Right cardiac atrium (tissue), 5 donors: ENCODE data around the gene RNF20. TPM values are rescaled to one million over a fixed set of nuclear protein-coding genes. Genes with fewer than 3 reads are reported as not detected.
A peak's percentile ranks its signal among the peaks of the same experiment; 100 is the strongest.
"Not testable (repeated sequence)": the region's sequence is repeated elsewhere in the genome, so short reads cannot be mapped to it uniquely, and the experiment has no call there.

Experiments used
- ATAC-seq, 2 donors: fragments of 200-7000 bp; cut with Tn5 transposase; one replicate each; pipeline versions ENCODE4 v1.8.0 to v1.9.1; 2020; ENCODE audit warnings: moderate library complexity in 2 of 2, mild to moderate bottlenecking in 1 of 2
- DNase-seq, 3 donors: peaks; one replicate each; pipeline ENCODE4 v3.0.0-alpha.2; 2020
- H3K27ac ChIP-seq: one replicate; pipeline ENCODE4 v1.5.1; 2013; ENCODE audit warnings: mild to moderate bottlenecking, low read length, control low read depth, moderate library complexity
- H3K27me3 ChIP-seq: one replicate; pipeline ENCODE4 v1.6.1; 2013; ENCODE audit not compliant: control insufficient read depth, insufficient read depth
- H3K4me1 ChIP-seq: one replicate; pipeline ENCODE4 v1.6.1; 2013; ENCODE audit warnings: low read length; ENCODE audit not compliant: control insufficient read depth, insufficient read depth
- H3K4me3 ChIP-seq: one replicate; pipeline ENCODE4 v1.5.1; 2013; ENCODE audit warnings: low read length, control low read depth
- H3K9me3 ChIP-seq: one replicate; pipeline ENCODE4 v1.6.1; 2013; ENCODE audit warnings: low read length; ENCODE audit not compliant: control insufficient read depth
- WGBS: extraction: QIAGEN DNeasy Blood & Tissue Kit; methylation state at CpG from one replicate; pipeline ENCODE4 v1.1.7; 2013; 5-methylcytosine and 5-hydroxymethylcytosine counted together
- intact Hi-C, 4 donors: fragments of 100-400 bp; cut with DNase I; formaldehyde crosslinking; loops; one replicate each; pipeline versions ENCODE4 v1.11.0 to v1.14.0; 2022 to 2023
- polyA plus RNA-seq: library from polyadenylated mRNA; stranded (reverse); fragments of 200-250 nt; gene quantifications from one replicate; pipeline ENCODE4 v1.2.3, GENCODE V29; 2013
- total RNA-seq, 4 donors: library from RNA; stranded (reverse); fragmentation: NEBNext Ultra II Directional; extraction: Animal tissue kit (Norgen Biotek cat#: 25700); gene quantifications; one replicate each; pipeline ENCODE4 v1.2.1, GENCODE V29; 2021
- donor health status: healthy with polysubstance abuse.
- donor health status: DM: no; HTN: yes; CAD: no.
- donor health status: DM: no; HTN: no; CAD: no.
- donor health status: DM: no; HTN: yes; CAD: no; lungs with severe emphysema.
- donor health status: DM: yes; HTN: yes; CAD: no.

Gene RNF20
- total and polyA plus RNA-seq, 5 donors: 17.9 to 59.5 (median 50.1) TPM

- no peak overlapping the region for H3K4me3 ChIP-seq
- intact Hi-C loops: no loop called here
- H3K9me3 ChIP-seq: no peaks in the 10 kb centered on the region
- no peak for ATAC-seq
- DNase-seq: no peak
- WGBS: 69% methylated on average over 6 of the region's 6 CpGs
- no peaks in the 10 kb centered on the region for H3K27me3 ChIP-seq
- peaks cover 6% of the 10 kb centered on the region for H3K4me1 ChIP-seq
- no peak overlapping the region for H3K27ac ChIP-seq
Measured at GRCh38 chr9:101510459-101510858, 23.2 kb upstream of the RNF20 start.

GRCh38 chr9:101511009-101511408, 22.6 kb upstream of the RNF20 start:
- no peak for DNase-seq
- Histone ChIP-seq H3K4me3 (no peak overlapping the region), H3K4me1 (peaks cover 6% of the 10 kb centered on the region), H3K27ac (no peak overlapping the region), H3K27me3 (no peaks in the 10 kb centered on the region), H3K9me3 (no peaks in the 10 kb centered on the region)
- no peak for ATAC-seq
- 93% methylated on average over 2 of the region's 2 CpGs for WGBS
- intact Hi-C loops: no loop called here

- ATAC-seq (no peak), DNase-seq (peak in 2 of 3 donors; percentile 26 to 29)
- 41% methylated on average over 3 of the region's 3 CpGs for WGBS
- Histone ChIP-seq H3K9me3 (no peaks in the 10 kb centered on the region), H3K4me3 (no peak overlapping the region), H3K4me1 (peaks cover 6% of the 10 kb centered on the region), H3K27ac (no peak overlapping the region), H3K27me3 (no peaks in the 10 kb centered on the region)
- intact Hi-C loops: no loop called here
Measured at GRCh38 chr9:101512116-101512515, 21.5 kb upstream of the RNF20 start.

- Histone ChIP-seq H3K27ac (peak overlapping the region; percentile 56), H3K27me3 (no peaks in the 10 kb centered on the region), H3K9me3 (no peaks in the 10 kb centered on the region), H3K4me1 (peaks cover 6% of the 10 kb centered on the region), H3K4me3 (no peak overlapping the region)
- no peak for DNase-seq
- intact Hi-C loops: no loop called here
- peak in 1 of 2 donors; percentile 72 for ATAC-seq
Measured at GRCh38 chr9:101513351-101513750, 20.3 kb upstream of the RNF20 start.

- Histone ChIP-seq H3K4me1 (peaks cover 4% of the 10 kb centered on the region), H3K27ac (peak overlapping the region; percentile 57), H3K4me3 (no peak overlapping the region), H3K9me3 (no peaks in the 10 kb centered on the region), H3K27me3 (no peaks in the 10 kb centered on the region)
- ATAC-seq: peak; percentile 14 to 65
- no peak for DNase-seq
- intact Hi-C loops: no loop called here
- 12% methylated on average over 2 of the region's 2 CpGs for WGBS
Measured at GRCh38 chr9:101514071-101514470, 19.6 kb upstream of the RNF20 start.

- no peaks in the 10 kb centered on the region for H3K27me3 ChIP-seq
- ATAC-seq (no peak), DNase-seq (no peak)
- H3K9me3 ChIP-seq: no peaks in the 10 kb centered on the region
- no peak overlapping the region for H3K4me3 ChIP-seq
- intact Hi-C loops: no loop called here
- 51% methylated on average over 1 of the region's 1 CpG for WGBS
- peaks cover 4% of the 10 kb centered on the region for H3K4me1 ChIP-seq
- no peak overlapping the region for H3K27ac ChIP-seq
Measured at GRCh38 chr9:101516655-101517054, 17.0 kb upstream of the RNF20 start.

GRCh38 chr9:101518489-101518888, 15.2 kb upstream of the RNF20 start:
- intact Hi-C loops, H3K4me3 ChIP-seq, H3K27me3 ChIP-seq, ATAC-seq, H3K9me3 ChIP-seq, H3K4me1 ChIP-seq, H3K27ac ChIP-seq, DNase-seq: not testable (repeated sequence)
- WGBS: 96% methylated on average over 3 of the region's 3 CpGs

- intact Hi-C loops: no loop called here
- no peak for ATAC-seq
- no peaks in the 10 kb centered on the region for H3K9me3 ChIP-seq
- 83% methylated on average over 6 of the region's 6 CpGs for WGBS
- H3K27me3 ChIP-seq: no peaks in the 10 kb centered on the region
- H3K4me3 ChIP-seq: no peak overlapping the region
- peak in 1 of 3 donors; percentile 19 for DNase-seq
- no peaks in the 10 kb centered on the region for H3K4me1 ChIP-seq
- H3K27ac ChIP-seq: no peak overlapping the region
Measured at GRCh38 chr9:101524371-101524770, 9.3 kb upstream of the RNF20 start.

GRCh38 chr9:101527066-101527465, 6.6 kb upstream of the RNF20 start:
- H3K4me3 ChIP-seq: no peak overlapping the region
- 61% methylated on average over 6 of the region's 6 CpGs for WGBS
- no peak overlapping the region for H3K27ac ChIP-seq
- ATAC-seq (no peak), DNase-seq (no peak)
- no peaks in the 10 kb centered on the region for H3K9me3 ChIP-seq
- intact Hi-C loops: loop anchor here in 2 of 4 donors (5.0 kb wide), 2 partner anchors 65 to 70 kb away; no protein-coding TSS in a partner anchor
- H3K27me3 ChIP-seq: no peaks in the 10 kb centered on the region
- H3K4me1 ChIP-seq: no peaks in the 10 kb centered on the region

GRCh38 chr9:101528015-101528414, 5.6 kb upstream of the RNF20 start:
- no peak for DNase-seq
- Histone ChIP-seq H3K27me3 (no peaks in the 10 kb centered on the region), H3K9me3 (no peaks in the 10 kb centered on the region), H3K4me3 (no peak overlapping the region), H3K27ac (no peak overlapping the region), H3K4me1 (no peaks in the 10 kb centered on the region)
- no peak for ATAC-seq
- intact Hi-C loops: loop anchor here in 2 of 4 donors (5.0 kb wide), 2 partner anchors 66 to 71 kb away; no protein-coding TSS in a partner anchor

GRCh38 chr9:101530076-101530711, 3.5 kb upstream of the RNF20 start:
- no peak overlapping the region for H3K4me3 ChIP-seq
- H3K9me3 ChIP-seq: no peaks in the 10 kb centered on the region
- H3K27me3 ChIP-seq: no peaks in the 10 kb centered on the region
- no peaks in the 10 kb centered on the region for H3K4me1 ChIP-seq
- ATAC-seq (peak; percentile 46 to 59), DNase-seq (peak; percentile 42 to 70 (median 68))
- whole genome bisulfite sequencing: 18% methylated on average over 6 of the region's 6 CpGs
- intact Hi-C loops: loop anchor here in 3 of 4 donors (2.0 to 10.0 kb wide), 4 partner anchors 63 to 135 kb away; partner anchors contain the start of genes MRPL50 (in 2 of the 3) and ZNF189 (in 2 of the 3)
- H3K27ac ChIP-seq: no peak overlapping the region
